Calu3 (cell line): ENCODE results near the gene TBC1D25. TPM values are rescaled to one million over a fixed set of nuclear protein-coding genes. Genes with fewer than 3 reads are reported as not detected.
A peak's percentile ranks its signal among the peaks of the same experiment; 100 is the strongest.
"Not testable (repeated sequence)": the region's sequence is repeated elsewhere in the genome, so short reads cannot be mapped to it uniquely, and the experiment has no call there.

Experiments used
- BruUV-seq: library from RNA; stranded (reverse); fragments of 400-500 nt; replicated peaks from 2 replicates; lab custom pipeline; 2021; lab: Mats Ljungman, UMichigan
- CTCF ChIA-PET: fragments of 300-600 bp; sonication (Branson Sonifier 250); formaldehyde crosslinking; loops from one replicate; lab custom pipeline; 2022; ENCODE audit warnings: antibody characterized with exemption; lab: Charles Lee
- DNase-seq: peaks from one replicate; pipeline ENCODE4 v3.0.0; 2022
- H3K27ac Mint-ChIP-seq: one replicate; pipeline ENCODE4 v1.8.0; 2022; ENCODE audit warnings: mixed read lengths; ENCODE audit not compliant: unreplicated experiment
- H3K27me3 Mint-ChIP-seq: one replicate; pipeline ENCODE4 v1.8.0; 2022; ENCODE audit warnings: mixed read lengths; ENCODE audit not compliant: unreplicated experiment
- H3K36me3 Mint-ChIP-seq: one replicate; pipeline ENCODE4 v1.8.0; 2022; ENCODE audit warnings: mild to moderate bottlenecking, moderate library complexity, mixed read lengths; ENCODE audit not compliant: insufficient read depth, unreplicated experiment
- H3K4me1 Mint-ChIP-seq: one replicate; pipeline ENCODE4 v1.8.0; 2022; ENCODE audit warnings: mild to moderate bottlenecking, low read depth, mixed read lengths; ENCODE audit not compliant: unreplicated experiment
- H3K4me3 Mint-ChIP-seq: one replicate; pipeline ENCODE4 v1.8.0; 2022; ENCODE audit warnings: mild to moderate bottlenecking, low read depth, moderate library complexity, mixed read lengths; ENCODE audit not compliant: unreplicated experiment
- H3K9me3 Mint-ChIP-seq: one replicate; pipeline ENCODE4 v1.8.0; 2022; ENCODE audit warnings: low read depth, mixed read lengths; ENCODE audit not compliant: unreplicated experiment
- intact Hi-C: fragments of 100-400 bp; cut with micrococcal nuclease; formaldehyde crosslinking; loops from one replicate; pipeline ENCODE4 v1.10.0; 2022; ENCODE audit not compliant: unreplicated experiment
- total RNA-seq: library from RNA; stranded (reverse); gene quantifications from 2 replicates; pipeline ENCODE4 v1.2.3, GENCODE V29; 2022
- TF ChIP-seq, protein P1 (sequence below): fragments of 200-600 bp; IDR thresholded peaks from one replicate; pipeline ENCODE4 v1.8.0; 2022; ENCODE audit warnings: antibody characterized with exemption; ENCODE audit not compliant: unreplicated experiment

TBC1D25 gene
- total RNA-seq, 1 experiment from 2014 or later: 19.4 TPM

GRCh38 chrX:48541140-48541814 is 1.8 kb downstream of the TBC1D25 start:
- DNase-seq: no peak
- H3K27ac Mint-ChIP-seq: no peak overlapping the region
- no peaks in the 10 kb centered on the region for H3K9me3 Mint-ChIP-seq
- CTCF ChIA-PET: no interaction called here
- H3K4me1 Mint-ChIP-seq: peaks cover 17% of the 10 kb centered on the region
- intact Hi-C loops: no loop called here
- TF ChIP-seq, protein P1, sequence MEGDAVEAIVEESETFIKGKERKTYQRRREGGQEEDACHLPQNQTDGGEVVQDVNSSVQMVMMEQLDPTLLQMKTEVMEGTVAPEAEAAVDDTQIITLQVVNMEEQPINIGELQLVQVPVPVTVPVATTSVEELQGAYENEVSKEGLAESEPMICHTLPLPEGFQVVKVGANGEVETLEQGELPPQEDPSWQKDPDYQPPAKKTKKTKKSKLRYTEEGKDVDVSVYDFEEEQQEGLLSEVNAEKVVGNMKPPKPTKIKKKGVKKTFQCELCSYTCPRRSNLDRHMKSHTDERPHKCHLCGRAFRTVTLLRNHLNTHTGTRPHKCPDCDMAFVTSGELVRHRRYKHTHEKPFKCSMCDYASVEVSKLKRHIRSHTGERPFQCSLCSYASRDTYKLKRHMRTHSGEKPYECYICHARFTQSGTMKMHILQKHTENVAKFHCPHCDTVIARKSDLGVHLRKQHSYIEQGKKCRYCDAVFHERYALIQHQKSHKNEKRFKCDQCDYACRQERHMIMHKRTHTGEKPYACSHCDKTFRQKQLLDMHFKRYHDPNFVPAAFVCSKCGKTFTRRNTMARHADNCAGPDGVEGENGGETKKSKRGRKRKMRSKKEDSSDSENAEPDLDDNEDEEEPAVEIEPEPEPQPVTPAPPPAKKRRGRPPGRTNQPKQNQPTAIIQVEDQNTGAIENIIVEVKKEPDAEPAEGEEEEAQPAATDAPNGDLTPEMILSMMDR: no peak
- peaks cover 23% of the 10 kb centered on the region for H3K36me3 Mint-ChIP-seq
- H3K27me3 Mint-ChIP-seq: no peaks in the 10 kb centered on the region
- BruUV-seq: no TSS peak
- H3K4me3 Mint-ChIP-seq: peak overlapping the region; percentile 74

DNA sequence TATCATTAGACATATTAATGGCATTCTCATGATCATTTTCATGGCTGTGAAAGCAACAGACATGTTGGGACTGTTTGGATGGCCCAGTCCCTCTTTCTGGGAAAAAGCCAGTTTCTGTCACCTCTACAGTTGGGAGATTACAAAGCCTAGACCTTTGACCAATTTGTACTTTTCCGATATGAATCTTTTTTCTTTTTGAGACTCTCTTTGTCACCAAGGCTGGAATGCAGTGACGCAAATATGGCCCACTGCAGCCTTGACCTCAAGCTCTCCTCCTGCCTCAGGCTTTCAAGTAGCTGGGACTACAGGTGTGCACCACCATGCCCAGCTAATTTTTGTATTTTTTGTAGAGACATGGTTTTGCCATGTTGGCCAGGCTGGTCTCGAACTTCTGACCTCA is 9.4 kb downstream of the TBC1D25 start:
- DNase-seq: no peak
- CTCF ChIA-PET: no interaction called here
- Mint-ChIP-seq H3K4me1 (peaks cover 6% of the 10 kb centered on the region), H3K27ac (no peak overlapping the region), H3K4me3 (no peak overlapping the region), H3K9me3 (no peaks in the 10 kb centered on the region), H3K27me3 (no peaks in the 10 kb centered on the region), H3K36me3 (peaks cover 33% of the 10 kb centered on the region)
- TF ChIP-seq, protein P1: no peak
- BruUV-seq: no TSS peak
- intact Hi-C loops: no loop called here

DNA sequence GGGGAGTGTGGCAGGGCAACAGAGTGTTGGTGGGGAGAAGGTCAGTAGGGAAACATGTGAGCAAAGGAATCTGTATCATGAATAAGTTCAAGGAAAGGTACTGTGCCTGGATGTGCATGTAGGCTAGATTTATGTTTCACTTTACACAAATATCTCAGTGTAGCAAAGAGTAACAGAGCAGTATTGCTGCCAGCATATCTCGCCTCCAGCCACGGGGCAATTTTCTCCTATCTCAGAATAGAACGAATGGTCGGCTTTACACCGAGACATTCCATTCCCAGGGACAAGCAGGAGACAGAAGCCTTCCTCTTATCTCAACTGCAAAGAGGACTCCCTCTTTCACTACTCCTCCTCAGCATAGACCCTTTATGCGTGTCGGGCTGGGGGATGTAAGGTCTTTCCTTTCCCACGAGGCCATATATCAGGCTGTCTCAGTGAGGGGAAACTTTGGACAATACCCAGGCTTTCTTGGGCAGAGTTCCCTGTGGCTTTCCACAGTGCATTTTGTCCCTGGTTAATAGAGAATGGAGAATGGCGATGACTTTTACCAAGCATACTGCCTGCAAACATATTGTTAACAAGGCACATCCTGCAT is 16.3 kb downstream of the TBC1D25 start:
- intact Hi-C loops, CTCF ChIA-PET, H3K4me1 Mint-ChIP-seq, H3K9me3 Mint-ChIP-seq, DNase-seq, H3K27ac Mint-ChIP-seq, BruUV-seq, H3K4me3 Mint-ChIP-seq, H3K27me3 Mint-ChIP-seq: not testable (repeated sequence)
- H3K36me3 Mint-ChIP-seq: peaks cover 26% of the 10 kb centered on the region

- Mint-ChIP-seq H3K4me1 (no peaks in the 10 kb centered on the region), H3K4me3 (no peak overlapping the region), H3K27me3 (no peaks in the 10 kb centered on the region), H3K27ac (no peak overlapping the region), H3K9me3 (no peaks in the 10 kb centered on the region), H3K36me3 (peaks cover 9% of the 10 kb centered on the region)
- TF ChIP-seq, protein P1: no peak
- CTCF ChIA-PET: interaction anchor here (0.6 kb wide), 2 partner anchors 11 to 15 kb away, joined by 3 read pairs; no protein-coding TSS in a partner anchor
- intact Hi-C loops: no loop called here
- DNase-seq: no peak
- no TSS peak for BruUV-seq
Measured at GRCh38 chrX:48558271-48558670, 18.8 kb downstream of the TBC1D25 start.

- Mint-ChIP-seq H3K4me1 (no peaks in the 10 kb centered on the region), H3K27ac (no peak overlapping the region), H3K9me3 (no peaks in the 10 kb centered on the region), H3K36me3 (peaks cover 10% of the 10 kb centered on the region), H3K27me3 (no peaks in the 10 kb centered on the region), H3K4me3 (no peak overlapping the region)
- CTCF ChIA-PET: no interaction called here
- intact Hi-C loops: no loop called here
- BruUV-seq: no TSS peak
- DNase-seq: no peak
- TF ChIP-seq, protein P1: no peak
Measured at GRCh38 chrX:48559636-48560035, 20.1 kb downstream of the TBC1D25 start.
